HFFc6 (cell line): ENCODE results near the gene PDS5B. TPM values are rescaled to one million over a fixed set of nuclear protein-coding genes. Genes with fewer than 3 reads are reported as not detected.
A peak's percentile ranks its signal among the peaks of the same experiment; 100 is the strongest.

Source experiments
- DNase-seq: peaks from one replicate; pipeline ENCODE4 v3.0.0-alpha.2; 2018
- H3K27ac Mint-ChIP-seq: 2 replicates; pipeline ENCODE4 v1.8.0; 2020; ENCODE audit warnings: mild to moderate bottlenecking, mixed read lengths
- H3K27me3 Mint-ChIP-seq: 2 replicates; pipeline ENCODE4 v1.8.0; 2021; ENCODE audit warnings: mild to moderate bottlenecking, moderate library complexity, mixed read lengths; ENCODE audit not compliant: insufficient read depth
- H3K36me3 Mint-ChIP-seq: 2 replicates; pipeline ENCODE4 v1.8.0; 2021; ENCODE audit warnings: low read depth, mixed read lengths
- H3K4me1 Mint-ChIP-seq: 2 replicates; pipeline ENCODE4 v1.8.0; 2020; ENCODE audit warnings: low read depth, mixed read lengths
- H3K4me3 Mint-ChIP-seq: 2 replicates; pipeline ENCODE4 v1.8.0; 2020; ENCODE audit warnings: mild to moderate bottlenecking, moderate library complexity, mixed read lengths
- H3K9me3 Mint-ChIP-seq: 2 replicates; pipeline ENCODE4 v1.8.0; 2020; ENCODE audit warnings: mild to moderate bottlenecking, mixed read lengths
- total RNA-seq, 6 experiments: library from RNA; stranded (reverse); fragmentation: NEBNext Ultra II Directional; extraction: Animal tissue kit (Norgen Biotek cat#: 25700); gene quantifications; 2 replicates in 1 of 6; 3 replicates in 5 of 6; pipeline ENCODE4 v1.2.3, GENCODE V29; 2021
- TF ChIP-seq, protein P1 (sequence below): fragments of 200-600 bp; sonication (generic); IDR thresholded peaks from 2 replicates; pipeline ENCODE4 v1.5.0; 2021; ENCODE audit warnings: antibody characterized with exemption, mild to moderate bottlenecking

PDS5B gene
- total RNA-seq, 6 experiments from 2014 or later = 21.0 to 28.9 (median 24.6) TPM

DNA sequence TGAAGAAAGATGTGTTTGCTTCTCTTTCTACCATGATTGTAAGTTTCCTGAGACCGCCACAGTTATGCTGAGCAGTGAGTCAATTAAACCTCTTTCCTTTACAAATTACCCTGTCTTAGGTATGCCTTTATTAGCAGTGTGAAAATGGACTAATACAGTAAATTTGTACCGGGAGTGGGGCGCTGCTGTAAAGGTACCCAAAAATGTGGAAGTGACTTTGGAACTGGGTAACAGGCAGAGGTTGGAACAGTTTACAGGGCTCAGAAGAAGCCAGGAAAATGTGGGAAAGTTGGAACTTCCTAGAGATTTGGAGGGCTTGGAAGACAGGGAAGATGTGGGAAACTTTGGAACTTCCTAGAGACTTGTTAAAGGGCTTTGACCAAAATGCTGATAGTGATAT lies 9.2 kb upstream of the PDS5B start:
- TF ChIP-seq, protein P1, sequence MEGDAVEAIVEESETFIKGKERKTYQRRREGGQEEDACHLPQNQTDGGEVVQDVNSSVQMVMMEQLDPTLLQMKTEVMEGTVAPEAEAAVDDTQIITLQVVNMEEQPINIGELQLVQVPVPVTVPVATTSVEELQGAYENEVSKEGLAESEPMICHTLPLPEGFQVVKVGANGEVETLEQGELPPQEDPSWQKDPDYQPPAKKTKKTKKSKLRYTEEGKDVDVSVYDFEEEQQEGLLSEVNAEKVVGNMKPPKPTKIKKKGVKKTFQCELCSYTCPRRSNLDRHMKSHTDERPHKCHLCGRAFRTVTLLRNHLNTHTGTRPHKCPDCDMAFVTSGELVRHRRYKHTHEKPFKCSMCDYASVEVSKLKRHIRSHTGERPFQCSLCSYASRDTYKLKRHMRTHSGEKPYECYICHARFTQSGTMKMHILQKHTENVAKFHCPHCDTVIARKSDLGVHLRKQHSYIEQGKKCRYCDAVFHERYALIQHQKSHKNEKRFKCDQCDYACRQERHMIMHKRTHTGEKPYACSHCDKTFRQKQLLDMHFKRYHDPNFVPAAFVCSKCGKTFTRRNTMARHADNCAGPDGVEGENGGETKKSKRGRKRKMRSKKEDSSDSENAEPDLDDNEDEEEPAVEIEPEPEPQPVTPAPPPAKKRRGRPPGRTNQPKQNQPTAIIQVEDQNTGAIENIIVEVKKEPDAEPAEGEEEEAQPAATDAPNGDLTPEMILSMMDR = no peak
- no peak for DNase-seq
- H3K4me1 Mint-ChIP-seq = no peaks in the 10 kb centered on the region
- H3K9me3 Mint-ChIP-seq = peaks cover 10% of the 10 kb centered on the region
- H3K27ac Mint-ChIP-seq = no peak overlapping the region
- peaks cover 2% of the 10 kb centered on the region; the same call in 1 of the 2 replicates for H3K27me3 Mint-ChIP-seq
- H3K4me3 Mint-ChIP-seq = no peak overlapping the region
- peaks cover 9% of the 10 kb centered on the region for H3K36me3 Mint-ChIP-seq

DNA sequence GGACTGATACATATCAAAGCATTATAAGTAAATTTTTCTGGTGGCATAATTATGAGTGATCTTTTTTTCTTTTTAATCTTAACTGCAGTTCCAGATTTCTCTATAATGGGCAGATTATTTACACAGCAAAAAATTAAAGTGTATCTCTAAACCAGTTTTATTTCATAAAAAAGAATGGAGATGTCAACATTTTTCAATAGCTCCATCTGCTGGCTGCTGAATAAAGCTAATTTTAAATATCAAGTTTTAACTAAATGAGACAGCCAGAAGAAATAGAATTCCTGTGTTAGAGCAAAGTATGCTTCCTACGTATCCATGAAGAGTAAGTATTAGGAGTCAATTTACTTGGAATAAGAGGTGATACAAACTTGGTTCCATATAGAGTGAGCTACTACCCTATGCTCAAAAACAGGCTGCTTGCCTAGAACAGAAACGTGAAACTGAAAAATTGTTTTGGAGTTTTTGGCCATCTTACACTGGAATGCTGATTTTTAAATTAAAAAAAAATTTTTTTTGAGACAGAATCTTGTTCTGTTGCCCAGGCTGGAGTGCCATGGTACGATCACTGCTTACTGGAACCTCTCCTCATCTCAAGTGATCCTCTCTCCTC lies 5.0 kb upstream of the PDS5B start:
- no peak overlapping the region for H3K4me3 Mint-ChIP-seq
- H3K4me1 Mint-ChIP-seq = peaks cover 8% of the 10 kb centered on the region; the same call in 1 of the 2 replicates
- peaks cover 10% of the 10 kb centered on the region for H3K9me3 Mint-ChIP-seq
- no peak overlapping the region for H3K27ac Mint-ChIP-seq
- peaks cover 9% of the 10 kb centered on the region for H3K27me3 Mint-ChIP-seq
- H3K36me3 Mint-ChIP-seq = peaks cover 9% of the 10 kb centered on the region
- DNase-seq = peak; percentile 54
- TF ChIP-seq, protein P1 = peak; percentile 80

DNA sequence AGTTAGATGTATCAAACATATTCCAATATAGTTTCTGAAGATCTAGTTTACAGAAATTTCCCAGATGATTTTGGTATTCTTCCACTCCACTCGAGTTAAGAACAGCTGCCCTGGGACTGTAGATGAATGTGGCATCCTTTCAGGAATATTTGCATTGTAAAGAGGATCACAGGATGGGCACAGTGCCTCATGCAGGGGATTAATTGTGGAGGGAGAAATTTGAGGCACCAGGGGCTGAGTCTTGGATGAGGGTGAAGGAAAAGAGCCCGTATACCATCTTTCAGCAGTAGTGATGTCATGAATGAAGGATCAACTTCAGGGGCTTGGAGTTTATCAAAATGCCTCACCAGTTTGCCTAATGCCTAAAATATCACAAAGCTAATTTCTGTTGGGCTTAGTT lies 4.0 kb upstream of the PDS5B start:
- no peak for DNase-seq
- no peak overlapping the region for H3K4me3 Mint-ChIP-seq
- peaks cover 4% of the 10 kb centered on the region for H3K9me3 Mint-ChIP-seq
- TF ChIP-seq, protein P1 = no peak
- peaks cover 2% of the 10 kb centered on the region for H3K36me3 Mint-ChIP-seq
- peaks cover 8% of the 10 kb centered on the region; the same call in 1 of the 2 replicates for H3K4me1 Mint-ChIP-seq
- H3K27ac Mint-ChIP-seq = no peak overlapping the region
- H3K27me3 Mint-ChIP-seq = peaks cover 9% of the 10 kb centered on the region

DNA sequence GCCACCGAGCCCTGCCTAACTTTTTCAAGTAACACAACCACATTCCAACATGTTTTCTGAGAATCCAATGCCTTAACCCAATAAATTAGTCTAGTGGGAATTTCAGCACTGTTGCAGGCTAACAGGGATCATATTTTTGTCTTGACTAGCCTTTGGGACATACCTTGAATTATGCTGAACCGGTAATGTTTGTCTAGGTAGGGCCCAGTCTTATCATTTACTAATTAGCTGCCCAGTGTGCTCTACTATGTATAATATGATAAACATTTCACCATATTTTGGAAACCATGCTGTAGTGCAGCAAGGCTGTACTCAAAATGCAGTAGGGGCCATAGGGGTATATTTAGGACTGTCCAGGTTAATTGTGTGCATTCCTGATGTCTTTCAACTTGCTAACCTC lies 3.3 kb upstream of the PDS5B start:
- TF ChIP-seq, protein P1 = no peak
- no peak overlapping the region for H3K4me3 Mint-ChIP-seq
- peaks cover 10% of the 10 kb centered on the region for H3K27me3 Mint-ChIP-seq
- no peaks in the 10 kb centered on the region for H3K9me3 Mint-ChIP-seq
- H3K4me1 Mint-ChIP-seq = peaks cover 10% of the 10 kb centered on the region; the same call in 1 of the 2 replicates
- no peaks in the 10 kb centered on the region for H3K36me3 Mint-ChIP-seq
- no peak for DNase-seq
- H3K27ac Mint-ChIP-seq = no peak overlapping the region

DNA sequence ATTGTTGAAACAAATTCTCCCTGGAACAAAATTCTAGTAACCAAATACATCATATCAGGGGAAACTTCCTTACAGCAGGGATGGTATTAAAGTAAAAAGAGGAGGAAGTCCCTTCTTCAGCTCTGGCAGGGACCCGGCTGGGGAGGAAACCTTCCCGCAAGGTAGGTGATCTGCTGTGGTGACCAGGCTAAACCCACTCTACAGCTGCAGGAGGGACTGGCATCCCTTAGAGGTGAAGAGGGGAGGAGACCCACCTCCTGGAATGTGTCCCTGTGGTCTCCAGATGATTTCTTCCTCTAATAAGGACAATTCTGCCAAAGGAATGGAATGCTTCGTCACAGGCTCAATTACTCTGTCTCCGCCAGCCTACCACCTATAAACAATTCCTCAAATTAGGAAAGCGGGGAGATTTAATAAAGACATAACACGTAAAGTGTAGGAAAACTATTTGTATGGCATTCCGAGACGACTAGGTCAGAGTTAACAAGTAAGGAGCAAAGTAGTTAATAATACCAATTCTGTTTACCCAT lies 637 bp upstream of the PDS5B start:
- H3K4me1 Mint-ChIP-seq = peaks cover 36% of the 10 kb centered on the region
- DNase-seq = no peak
- TF ChIP-seq, protein P1 = no peak
- H3K27ac Mint-ChIP-seq = peak overlapping the region; percentile 46; the same call in 1 of the 2 replicates
- H3K36me3 Mint-ChIP-seq = no peaks in the 10 kb centered on the region
- H3K9me3 Mint-ChIP-seq = no peaks in the 10 kb centered on the region
- peaks cover 8% of the 10 kb centered on the region for H3K27me3 Mint-ChIP-seq
- H3K4me3 Mint-ChIP-seq = peak overlapping the region; percentile 87
